ENCODE results near the gene NAP1L4.
"Not testable (repeated sequence)": the region's sequence is repeated elsewhere in the genome, so short reads cannot be mapped to it uniquely, and the experiment has no call there.

Gene NAP1L4

GRCh38 chr11:2955906-2956476 is 36.1 kb downstream of the NAP1L4 start:
- no peak for DNase-seq

GRCh38 chr11:2954263-2954662 is 37.9 kb downstream of the NAP1L4 start:
- no peak for DNase-seq

GRCh38 chr11:2952290-2952689 is 39.8 kb downstream of the NAP1L4 start:
- no peak for DNase-seq

GRCh38 chr11:2951231-2952110 is 40.7 kb downstream of the NAP1L4 start:
- no peak for DNase-seq

DNA sequence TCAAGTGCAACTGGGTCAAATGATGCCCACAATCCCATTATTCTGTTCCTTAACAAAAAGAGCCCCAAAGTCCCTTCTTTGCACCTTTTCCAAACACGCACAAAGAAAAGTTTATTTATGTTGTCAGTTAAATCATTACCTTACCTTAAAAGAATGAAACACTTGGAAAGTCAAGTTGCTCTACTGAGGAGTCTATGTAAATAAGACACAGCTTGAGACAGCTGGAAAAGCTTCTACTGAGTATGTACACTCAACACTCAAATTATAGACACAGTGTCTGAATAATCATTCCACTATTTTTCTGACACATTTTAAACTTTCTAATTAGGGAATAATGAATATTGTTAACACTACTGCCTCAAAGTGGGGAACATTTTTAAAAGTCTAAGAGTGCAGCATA is 41.3 kb downstream of the NAP1L4 start:
- DNase-seq: no peak

- DNase-seq: no peak
Measured at GRCh38 chr11:2949920-2950319, 42.2 kb downstream of the NAP1L4 start.

DNA sequence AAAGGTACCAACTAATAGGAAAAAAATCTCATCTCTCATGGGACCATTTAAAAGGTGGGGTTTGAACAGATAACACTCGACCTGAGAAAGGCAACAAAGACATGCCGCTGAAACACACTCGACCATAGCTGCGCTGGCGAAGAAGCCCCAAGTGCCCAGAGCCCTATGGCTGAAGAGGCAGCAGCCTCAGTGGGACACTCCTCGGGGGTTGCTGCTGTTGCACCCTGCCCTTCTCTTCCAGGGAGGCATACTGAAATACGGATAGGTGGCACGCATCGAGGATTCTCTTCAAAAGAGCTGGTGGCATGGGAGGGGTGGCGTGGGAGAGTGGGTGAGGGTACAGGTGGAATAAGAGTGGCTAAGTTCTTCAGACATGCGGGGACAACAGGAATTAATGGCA is 44.4 kb downstream of the NAP1L4 start:
- no peak for DNase-seq

DNA sequence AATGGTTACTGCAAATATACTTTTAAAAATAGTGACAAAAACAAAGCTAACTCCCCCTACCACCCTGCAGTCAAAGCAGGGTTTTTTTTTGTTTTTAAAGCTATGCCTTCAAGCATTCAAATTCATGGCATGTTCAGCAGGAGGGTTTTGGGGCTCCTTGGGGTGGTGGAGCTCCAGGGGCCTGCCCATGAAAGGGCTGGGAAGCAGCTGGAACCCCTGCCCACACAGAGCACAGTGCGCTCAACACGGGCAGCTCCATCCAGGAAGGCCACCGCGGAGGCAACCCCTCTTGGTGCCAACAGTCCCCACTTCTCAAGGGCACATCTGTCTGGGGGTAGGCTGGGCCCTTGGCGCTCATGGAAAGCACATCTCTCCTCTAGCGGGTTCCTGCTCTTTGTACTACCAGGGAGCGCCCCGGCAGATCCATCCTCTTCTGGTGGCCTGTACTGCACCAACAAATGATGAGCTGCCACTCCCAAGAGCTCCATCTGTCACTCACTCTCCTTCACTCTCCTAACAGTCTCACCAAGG is 46.3 kb downstream of the NAP1L4 start:
- no peak for DNase-seq

GRCh38 chr11:2945031-2945756 is 46.9 kb downstream of the NAP1L4 start:
- peak; percentile 61 for DNase-seq

- DNase-seq: no peak
Measured at GRCh38 chr11:2944530-2944929, 47.6 kb downstream of the NAP1L4 start.

GRCh38 chr11:2943711-2944118 is 48.4 kb downstream of the NAP1L4 start:
- no peak for DNase-seq

GRCh38 chr11:2942872-2943710 is 49.0 kb downstream of the NAP1L4 start:
- DNase-seq: no peak

- DNase-seq: no peak
Measured at GRCh38 chr11:2942447-2942846, 49.7 kb downstream of the NAP1L4 start.

- DNase-seq: no peak
Measured at GRCh38 chr11:2940921-2941821, 51.0 kb downstream of the NAP1L4 start.

DNA sequence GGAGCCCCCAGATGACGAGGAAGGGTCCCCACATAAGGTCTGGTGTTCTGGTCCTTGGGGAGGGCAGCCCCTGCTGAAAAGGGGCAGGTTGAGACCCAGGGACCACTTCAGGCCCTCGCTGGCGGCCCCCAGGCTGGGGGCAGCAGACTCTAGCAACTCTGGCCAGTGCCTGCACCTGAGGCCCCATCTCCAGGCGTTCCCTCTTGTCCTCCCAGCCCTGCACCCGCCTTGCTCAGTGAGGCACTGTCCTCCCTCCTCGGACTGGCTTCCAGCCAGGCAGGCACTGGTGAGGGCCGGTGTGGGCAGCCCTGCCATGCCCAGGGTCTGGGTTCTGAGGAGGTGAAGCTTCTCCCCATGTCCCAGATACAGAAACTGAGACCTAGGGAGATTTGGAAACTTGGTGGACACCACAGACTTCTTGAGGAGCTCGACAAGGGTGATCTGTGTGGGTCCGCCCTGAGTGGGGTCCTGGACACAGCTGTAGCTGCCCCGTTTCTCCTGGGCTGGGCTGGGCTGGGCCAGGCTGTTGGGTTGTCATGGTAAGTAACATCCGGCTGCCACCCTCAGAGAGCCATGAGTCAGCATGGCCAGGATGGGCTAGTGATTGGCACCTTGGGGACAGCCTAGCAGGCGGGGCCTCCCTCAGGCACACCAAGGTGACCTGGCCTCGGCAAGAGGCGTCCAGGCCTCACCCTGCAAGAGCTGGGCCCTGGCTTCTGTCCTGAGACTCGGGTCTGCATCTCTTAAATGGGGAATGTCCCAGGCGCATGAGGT is 51.8 kb downstream of the NAP1L4 start:
- no peak for DNase-seq

DNA sequence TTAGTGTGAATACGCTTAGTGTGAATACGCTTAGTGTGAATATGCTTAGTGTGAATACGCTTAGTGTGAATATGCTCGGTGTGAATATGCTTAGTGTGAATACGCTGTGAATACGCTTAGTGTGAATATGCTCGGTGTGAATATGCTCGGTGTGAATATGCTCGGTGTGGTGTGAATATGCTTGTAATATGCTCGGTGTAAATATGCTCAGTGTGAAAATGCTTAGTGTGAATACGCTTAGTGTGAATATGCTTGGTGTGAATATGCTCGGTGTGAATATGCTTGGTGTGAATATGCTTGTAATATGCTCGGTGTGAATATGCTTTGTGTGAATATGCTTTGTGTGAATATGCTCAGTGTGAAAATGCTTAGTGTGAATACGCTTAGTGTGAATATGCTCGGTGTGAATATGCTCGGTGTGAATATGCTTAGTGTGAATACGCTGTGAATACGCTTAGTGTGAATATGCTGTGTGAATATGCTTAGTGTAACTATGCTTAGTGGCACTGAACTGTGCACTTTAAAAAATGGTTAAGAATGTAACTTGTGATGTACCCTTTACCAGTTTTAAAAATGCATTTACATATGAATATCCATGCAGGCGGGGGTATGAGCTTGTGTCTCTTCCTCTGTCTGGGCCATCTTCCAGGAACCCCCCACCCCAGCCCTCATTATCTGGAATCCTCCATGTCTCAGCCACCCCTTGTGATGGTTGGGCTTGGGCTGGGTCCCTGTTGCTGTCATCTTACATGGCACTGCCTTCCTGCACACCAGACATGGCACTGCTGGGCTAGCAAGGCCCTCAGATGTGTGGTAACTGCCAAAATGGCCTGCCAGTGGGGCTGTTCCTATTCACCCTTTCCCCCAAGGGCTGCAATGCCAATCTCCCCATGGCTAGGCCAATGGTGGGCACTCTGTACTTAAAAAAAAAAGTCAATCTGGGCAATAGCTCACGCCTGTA is 53.4 kb downstream of the NAP1L4 start:
- DNase-seq: not testable (repeated sequence)

DNA sequence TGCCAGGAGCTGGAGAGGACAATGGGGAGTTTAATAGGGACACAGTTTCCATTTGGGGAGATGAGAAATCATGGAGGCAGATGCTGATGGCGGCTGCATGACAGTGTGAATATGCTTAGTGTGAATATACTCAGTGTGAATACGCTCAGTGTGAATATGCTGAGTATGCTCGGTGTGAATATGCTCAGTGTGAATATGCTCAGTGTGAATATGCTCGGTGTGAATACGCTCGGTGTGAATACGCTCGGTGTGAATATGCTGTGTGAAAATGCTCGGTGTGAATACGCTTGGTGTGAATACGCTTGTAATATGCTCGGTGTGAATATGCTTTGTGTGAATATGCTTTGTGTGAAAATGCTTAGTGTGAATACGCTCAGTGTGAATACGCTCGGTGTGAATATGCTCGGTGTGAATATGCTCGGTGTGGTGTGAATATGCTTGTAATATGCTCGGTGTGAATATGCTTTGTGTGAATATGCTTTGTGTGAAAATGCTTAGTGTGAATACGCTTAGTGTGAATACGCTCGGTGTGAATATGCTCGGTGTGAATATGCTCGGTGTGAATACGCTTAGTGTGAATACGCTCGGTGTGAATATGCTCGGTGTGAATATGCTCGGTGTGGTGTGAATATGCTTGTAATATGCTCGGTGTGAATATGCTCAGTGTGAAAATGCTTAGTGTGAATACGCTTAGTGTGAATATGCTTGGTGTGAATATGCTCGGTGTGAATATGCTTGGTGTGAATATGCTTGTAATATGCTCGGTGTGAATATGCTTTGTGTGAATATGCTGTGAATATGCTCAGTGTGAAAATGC is 54.3 kb downstream of the NAP1L4 start:
- not testable (repeated sequence) for DNase-seq

- no peak for DNase-seq
Measured at GRCh38 chr11:2934611-2935239, 57.4 kb downstream of the NAP1L4 start.
